Central memory CD8-positive, alpha-beta T cell (primary cell): ENCODE data around the gene TSPAN14.
A peak's percentile ranks its signal among the peaks of the same experiment; 100 is the strongest.
"Not testable (repeated sequence)": the region's sequence is repeated elsewhere in the genome, so short reads cannot be mapped to it uniquely, and the experiment has no call there.

Source experiments
- ATAC-seq: fragments of 150-1000 bp; cut with Tn5 transposase; replicated peaks from 2 replicates; pipeline ENCODE4 v1.10.0; 2022; ENCODE audit warnings: mild to moderate bottlenecking, moderate FRiP score, moderate number of reproducible peaks; ENCODE audit not compliant: poor library complexity, severe bottlenecking; ENCODE audit errors: extremely low read depth
- DNase-seq, 2 donors: peaks; one replicate each; pipeline ENCODE4 v3.0.0; 2021; ENCODE audit warnings: low spot score in 2 of 2
- H3K27ac Mint-ChIP-seq: one replicate; pipeline ENCODE4 v1.8.0; 2022; ENCODE audit warnings: low read depth, mild to moderate bottlenecking, moderate library complexity, mixed read lengths
- H3K27me3 Mint-ChIP-seq: one replicate; pipeline ENCODE4 v1.8.0; 2022; ENCODE audit warnings: mixed read lengths
- H3K36me3 Mint-ChIP-seq: one replicate; pipeline ENCODE4 v1.8.0; 2022; ENCODE audit warnings: mild to moderate bottlenecking, moderate library complexity, mixed read lengths; ENCODE audit not compliant: insufficient read depth
- H3K4me1 Mint-ChIP-seq: one replicate; pipeline ENCODE4 v1.8.0; 2022; ENCODE audit warnings: mixed read lengths
- H3K4me3 Mint-ChIP-seq: one replicate; pipeline ENCODE4 v1.8.0; 2022; ENCODE audit warnings: mild to moderate bottlenecking, moderate library complexity, mixed read lengths
- H3K9me3 Mint-ChIP-seq: one replicate; pipeline ENCODE4 v1.8.0; 2022; ENCODE audit warnings: mixed read lengths

TSPAN14 gene

GRCh38 chr10:80540136-80540535, 86.0 kb downstream of the TSPAN14 start:
- peaks cover 34% of the 10 kb centered on the region for H3K4me1 Mint-ChIP-seq
- DNase-seq (no peak), ATAC-seq (no peak)
- H3K36me3 Mint-ChIP-seq: peaks cover 12% of the 10 kb centered on the region
- H3K27ac Mint-ChIP-seq: peak overlapping the region; percentile 71
- H3K9me3 Mint-ChIP-seq: no peaks in the 10 kb centered on the region
- no peaks in the 10 kb centered on the region for H3K27me3 Mint-ChIP-seq
- H3K4me3 Mint-ChIP-seq: no peak overlapping the region

- Mint-ChIP-seq H3K27ac (peak overlapping the region; percentile 71), H3K36me3 (peaks cover 8% of the 10 kb centered on the region), H3K9me3 (no peaks in the 10 kb centered on the region), H3K27me3 (no peaks in the 10 kb centered on the region), H3K4me1 (peaks cover 31% of the 10 kb centered on the region), H3K4me3 (peak overlapping the region; percentile 41)
- DNase-seq (no peak), ATAC-seq (no peak)
These were observed 86.5 kb downstream of the TSPAN14 start for GRCh38 chr10:80540618-80540980.

- peaks cover 25% of the 10 kb centered on the region for H3K4me1 Mint-ChIP-seq
- H3K36me3 Mint-ChIP-seq: peaks cover 4% of the 10 kb centered on the region
- DNase-seq (no peak), ATAC-seq (no peak)
- H3K27me3 Mint-ChIP-seq: no peaks in the 10 kb centered on the region
- peak overlapping the region; percentile 71 for H3K27ac Mint-ChIP-seq
- H3K4me3 Mint-ChIP-seq: peak overlapping the region; percentile 41
- no peaks in the 10 kb centered on the region for H3K9me3 Mint-ChIP-seq
These were observed 87.1 kb downstream of the TSPAN14 start for GRCh38 chr10:80540981-80541750.

- DNase-seq (no peak), ATAC-seq (no peak)
- Mint-ChIP-seq H3K4me1 (peaks cover 17% of the 10 kb centered on the region), H3K27ac (no peak overlapping the region), H3K36me3 (no peaks in the 10 kb centered on the region), H3K4me3 (no peak overlapping the region), H3K9me3 (no peaks in the 10 kb centered on the region), H3K27me3 (peaks cover 4% of the 10 kb centered on the region)
These were observed 87.9 kb downstream of the TSPAN14 start for GRCh38 chr10:80542053-80542452.

GRCh38 chr10:80542652-80543318, 88.7 kb downstream of the TSPAN14 start:
- Mint-ChIP-seq H3K36me3 (no peaks in the 10 kb centered on the region), H3K4me1 (peaks cover 17% of the 10 kb centered on the region), H3K4me3 (no peak overlapping the region), H3K27ac (no peak overlapping the region), H3K27me3 (peaks cover 10% of the 10 kb centered on the region), H3K9me3 (no peaks in the 10 kb centered on the region)
- DNase-seq: no peak
- no peak for ATAC-seq

- H3K27me3 Mint-ChIP-seq: peaks cover 11% of the 10 kb centered on the region
- H3K27ac Mint-ChIP-seq, ATAC-seq, H3K4me3 Mint-ChIP-seq, DNase-seq, H3K36me3 Mint-ChIP-seq, H3K9me3 Mint-ChIP-seq: not testable (repeated sequence)
- peaks cover 17% of the 10 kb centered on the region for H3K4me1 Mint-ChIP-seq
These were observed 89.2 kb downstream of the TSPAN14 start for GRCh38 chr10:80543319-80543672.

GRCh38 chr10:80544316-80544953, 90.3 kb downstream of the TSPAN14 start:
- Mint-ChIP-seq H3K27ac (no peak overlapping the region), H3K4me3 (no peak overlapping the region), H3K36me3 (no peaks in the 10 kb centered on the region), H3K27me3 (peaks cover 21% of the 10 kb centered on the region), H3K4me1 (peaks cover 14% of the 10 kb centered on the region), H3K9me3 (no peaks in the 10 kb centered on the region)
- ATAC-seq (no peak), DNase-seq (no peak)

GRCh38 chr10:80545258-80545881, 91.3 kb downstream of the TSPAN14 start:
- ATAC-seq (no peak), DNase-seq (no peak)
- Mint-ChIP-seq H3K27ac (no peak overlapping the region), H3K4me1 (peaks cover 12% of the 10 kb centered on the region), H3K4me3 (no peak overlapping the region), H3K9me3 (no peaks in the 10 kb centered on the region), H3K27me3 (peaks cover 21% of the 10 kb centered on the region), H3K36me3 (no peaks in the 10 kb centered on the region)

- Mint-ChIP-seq H3K4me1 (no peaks in the 10 kb centered on the region), H3K36me3 (no peaks in the 10 kb centered on the region), H3K9me3 (no peaks in the 10 kb centered on the region), H3K4me3 (no peak overlapping the region), H3K27ac (no peak overlapping the region), H3K27me3 (peaks cover 43% of the 10 kb centered on the region)
- ATAC-seq (no peak), DNase-seq (no peak)
These were observed 98.1 kb downstream of the TSPAN14 start for GRCh38 chr10:80552151-80552646.

GRCh38 chr10:80553436-80553835, 99.3 kb downstream of the TSPAN14 start:
- ATAC-seq (no peak), DNase-seq (no peak)
- Mint-ChIP-seq H3K4me1 (no peaks in the 10 kb centered on the region), H3K9me3 (no peaks in the 10 kb centered on the region), H3K36me3 (no peaks in the 10 kb centered on the region), H3K4me3 (no peak overlapping the region), H3K27me3 (peaks cover 36% of the 10 kb centered on the region), H3K27ac (no peak overlapping the region)

GRCh38 chr10:80554050-80554449, 99.9 kb downstream of the TSPAN14 start:
- H3K27ac Mint-ChIP-seq: no peak overlapping the region
- ATAC-seq: no peak
- no peak overlapping the region for H3K4me3 Mint-ChIP-seq
- no peaks in the 10 kb centered on the region for H3K9me3 Mint-ChIP-seq
- H3K27me3 Mint-ChIP-seq: peaks cover 30% of the 10 kb centered on the region
- no peaks in the 10 kb centered on the region for H3K36me3 Mint-ChIP-seq
- no peaks in the 10 kb centered on the region for H3K4me1 Mint-ChIP-seq
- no peak for DNase-seq

GRCh38 chr10:80555415-80555814, 101.3 kb downstream of the TSPAN14 start:
- ATAC-seq (no peak), DNase-seq (no peak)
- Mint-ChIP-seq H3K9me3 (no peaks in the 10 kb centered on the region), H3K4me3 (no peak overlapping the region), H3K4me1 (no peaks in the 10 kb centered on the region), H3K36me3 (no peaks in the 10 kb centered on the region), H3K27ac (no peak overlapping the region), H3K27me3 (peaks cover 27% of the 10 kb centered on the region)
